ENCODE data around the gene LAMA2.

Gene LAMA2

DNA sequence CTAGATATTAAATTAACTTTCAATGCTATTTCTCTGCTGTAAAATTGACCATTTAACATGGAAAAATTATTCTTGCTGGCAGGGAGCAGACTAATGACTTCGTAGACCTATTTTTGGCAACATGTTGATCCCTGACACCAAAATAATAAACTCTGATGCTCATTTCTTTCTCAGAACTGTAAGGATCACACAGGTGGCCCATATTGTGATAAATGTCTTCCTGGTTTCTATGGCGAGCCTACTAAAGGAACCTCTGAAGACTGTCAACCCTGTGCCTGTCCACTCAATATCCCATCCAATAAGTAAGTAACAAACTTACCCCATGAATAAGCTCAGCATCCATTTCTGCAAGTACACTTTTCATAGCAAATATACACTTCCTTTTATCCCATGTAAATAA, 387.5 kb downstream of the LAMA2 start:
- no peak for DNase-seq (ENCODE audit: low spot score)

DNA sequence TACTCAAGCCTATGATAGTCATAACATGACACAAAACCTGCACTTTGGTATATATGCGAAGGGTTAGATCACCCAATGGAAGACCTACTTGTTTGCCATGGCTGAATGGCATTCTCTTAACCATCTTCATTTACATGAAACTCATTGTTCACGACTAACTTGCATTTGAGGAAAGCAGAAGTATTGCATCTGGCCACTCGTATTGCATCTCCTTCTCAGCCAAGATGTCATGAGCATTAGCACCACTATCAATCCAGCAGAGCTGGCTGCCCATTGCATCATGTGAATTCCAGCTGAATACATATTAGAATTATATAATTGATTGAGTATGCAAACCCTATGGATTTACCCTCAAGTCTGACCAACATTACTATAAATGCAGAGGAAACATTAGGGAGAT, 390.2 kb downstream of the LAMA2 start:
- no peak for DNase-seq (ENCODE audit: low spot score)

GRCh38 chr6:129276461-129276860, 393.5 kb downstream of the LAMA2 start:
- no peak for DNase-seq (ENCODE audit: low spot score)

DNA sequence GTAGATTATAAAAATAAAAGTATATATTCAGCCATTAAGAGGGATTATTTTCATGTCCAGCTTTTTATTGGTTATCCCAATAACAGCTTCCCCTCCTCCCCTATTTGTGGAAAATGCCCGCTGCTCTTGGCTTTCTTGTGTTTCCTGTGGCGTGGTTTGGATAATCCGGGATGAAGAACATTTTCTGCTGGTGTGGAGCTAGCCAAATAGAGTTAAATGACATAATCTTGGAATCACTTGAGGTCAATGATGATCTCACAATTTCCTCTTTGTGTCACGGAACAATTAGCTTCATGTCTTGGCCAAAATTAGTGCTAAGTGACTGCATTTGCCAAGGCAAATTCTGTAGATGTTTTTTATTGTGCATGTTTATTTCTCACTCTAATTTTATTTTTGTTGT, 394.0 kb downstream of the LAMA2 start:
- no peak for DNase-seq (ENCODE audit: low spot score)

DNA sequence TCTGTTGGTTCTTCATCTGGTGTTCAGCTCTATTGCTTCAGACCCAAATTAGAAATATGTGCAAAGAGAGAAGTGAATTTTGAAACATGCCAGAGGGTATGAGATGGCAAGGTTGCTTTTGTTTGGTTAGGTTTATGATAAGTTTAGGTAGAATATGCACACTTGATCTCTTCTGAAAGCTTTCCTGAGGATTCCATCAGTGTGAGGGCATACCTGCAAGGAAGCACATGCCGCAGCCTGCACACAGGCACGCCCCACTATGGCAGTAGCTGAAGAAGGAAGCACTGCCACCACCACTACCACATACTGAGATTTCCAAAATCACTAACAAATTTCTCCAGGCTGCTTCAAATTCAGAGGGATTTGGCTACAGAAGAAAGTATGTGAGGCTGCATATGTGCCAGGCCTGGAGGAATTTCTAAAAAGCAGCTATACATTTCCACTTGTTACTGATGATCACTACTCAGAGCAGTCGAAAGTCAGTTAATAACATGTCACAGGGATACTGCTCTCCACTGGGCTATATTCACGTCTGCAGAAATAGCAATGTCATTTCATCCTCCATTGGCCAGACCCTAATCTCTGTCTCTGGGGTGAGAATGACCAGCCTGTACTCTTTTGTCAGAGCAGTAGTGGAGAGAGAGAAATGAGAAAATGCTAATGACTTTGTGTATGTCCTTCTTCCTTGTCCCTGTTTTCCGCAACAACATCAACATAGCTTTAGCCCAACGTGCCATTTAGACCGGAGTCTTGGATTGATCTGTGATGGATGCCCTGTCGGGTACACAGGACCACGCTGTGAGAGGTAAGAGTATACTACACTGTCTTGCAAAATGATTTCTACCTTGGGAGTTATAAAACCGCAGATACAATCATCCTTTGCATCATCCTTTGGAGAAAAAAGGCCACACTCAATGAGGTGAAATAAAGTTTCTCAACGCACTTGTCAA, 396.7 kb downstream of the LAMA2 start:
- DNase-seq (ENCODE audit: low spot score) = no peak

DNA sequence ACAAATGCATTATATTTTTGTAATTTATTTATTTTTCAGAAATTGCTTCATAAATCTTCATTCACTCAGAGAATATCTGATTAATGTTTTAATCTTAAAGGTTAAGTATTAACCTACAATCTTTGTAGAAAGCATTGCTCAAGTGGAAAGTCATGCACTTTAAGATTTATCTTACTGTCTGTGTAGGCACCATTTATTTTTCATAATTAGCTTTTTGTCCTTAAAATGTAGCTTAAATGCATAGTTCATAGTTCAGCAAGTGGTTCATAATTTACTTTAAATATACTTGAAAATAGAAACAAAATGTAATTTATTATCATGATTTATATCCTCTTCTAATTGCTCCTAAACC, 397.3 kb downstream of the LAMA2 start:
- DNase-seq (ENCODE audit: low spot score) = no peak

GRCh38 chr6:129280749-129281148, 397.8 kb downstream of the LAMA2 start:
- DNase-seq (ENCODE audit: low spot score) = peak; percentile 11

GRCh38 chr6:129281168-129281796, 398.3 kb downstream of the LAMA2 start:
- DNase-seq (ENCODE audit: low spot score) = no peak

DNA sequence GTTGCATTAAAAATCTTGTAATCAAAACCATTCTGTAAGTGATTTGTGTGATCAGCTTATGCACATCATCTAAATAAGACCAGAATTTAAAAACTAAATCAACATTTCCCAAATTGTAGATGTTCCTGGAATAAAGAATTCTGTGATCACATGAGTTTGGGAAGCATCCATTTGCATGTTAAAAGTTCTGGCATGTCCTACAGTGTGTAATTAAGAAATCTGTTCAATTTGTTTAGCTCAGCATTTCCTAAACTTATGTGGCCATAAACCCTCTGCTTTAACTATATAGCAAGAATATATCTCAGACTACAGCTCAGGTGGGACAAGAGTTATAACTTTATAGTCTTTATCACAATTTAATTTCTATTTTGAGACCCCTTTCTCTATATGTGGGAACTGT, 399.1 kb downstream of the LAMA2 start:
- DNase-seq (ENCODE audit: low spot score) = no peak

DNA sequence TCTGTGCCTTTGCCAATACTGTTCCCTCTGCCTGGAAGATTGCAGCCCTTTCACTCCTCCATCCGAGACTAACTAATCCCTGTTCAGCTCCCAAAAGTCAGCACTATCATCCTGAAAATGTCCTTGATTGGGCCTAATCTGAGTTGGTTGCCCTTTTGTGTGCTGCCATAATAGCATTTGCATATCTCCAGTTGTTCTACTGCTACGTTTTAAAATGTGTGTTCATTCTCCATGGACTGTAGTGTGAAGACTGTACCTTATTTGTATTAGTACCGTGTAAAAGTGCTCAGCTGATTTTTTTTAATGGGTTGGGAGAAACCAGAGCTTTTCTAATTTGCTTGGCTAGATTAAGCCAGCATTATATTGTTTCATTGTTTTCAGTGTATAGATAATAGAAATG, 401.3 kb downstream of the LAMA2 start:
- no peak for DNase-seq (ENCODE audit: low spot score)

DNA sequence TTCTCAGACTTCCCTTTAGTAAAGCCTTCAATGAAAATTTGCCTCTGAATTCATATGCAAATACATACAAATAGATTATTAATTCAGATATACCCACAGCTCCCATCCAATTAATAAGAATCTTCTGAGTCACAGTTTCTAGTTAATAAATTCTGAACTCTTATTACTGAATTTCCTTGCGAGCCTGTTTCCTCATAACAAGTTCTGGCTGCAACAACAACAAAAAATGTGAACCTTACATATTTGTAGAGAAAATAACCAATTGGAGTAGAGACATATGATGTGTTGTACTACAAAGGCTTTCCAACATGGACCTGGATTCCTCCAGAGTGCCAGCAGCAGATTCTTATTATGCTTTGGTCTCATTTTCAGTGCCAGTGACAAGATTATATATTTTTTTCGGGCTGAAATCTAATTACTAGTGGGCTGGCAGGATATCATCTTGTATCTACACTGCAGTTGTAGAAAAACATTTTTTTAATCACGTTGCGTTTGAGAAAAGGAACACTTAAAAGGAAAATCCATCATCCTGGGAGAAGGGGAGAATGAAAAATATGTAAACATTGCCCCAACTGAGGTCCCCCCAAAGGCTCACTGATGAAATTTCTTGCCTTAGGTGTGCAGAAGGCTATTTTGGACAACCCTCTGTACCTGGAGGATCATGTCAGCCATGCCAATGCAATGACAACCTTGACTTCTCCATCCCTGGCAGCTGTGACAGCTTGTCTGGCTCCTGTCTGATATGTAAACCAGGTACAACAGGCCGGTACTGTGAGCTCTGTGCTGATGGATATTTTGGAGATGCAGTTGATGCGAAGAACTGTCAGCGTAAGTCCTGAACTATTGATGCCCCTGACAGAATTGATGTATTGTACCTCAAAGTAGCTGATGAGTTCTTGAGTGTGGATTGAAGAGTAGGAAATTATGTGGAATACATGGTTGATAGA, 404.6 kb downstream of the LAMA2 start:
- peak; percentile 13 for DNase-seq (ENCODE audit: low spot score)

DNA sequence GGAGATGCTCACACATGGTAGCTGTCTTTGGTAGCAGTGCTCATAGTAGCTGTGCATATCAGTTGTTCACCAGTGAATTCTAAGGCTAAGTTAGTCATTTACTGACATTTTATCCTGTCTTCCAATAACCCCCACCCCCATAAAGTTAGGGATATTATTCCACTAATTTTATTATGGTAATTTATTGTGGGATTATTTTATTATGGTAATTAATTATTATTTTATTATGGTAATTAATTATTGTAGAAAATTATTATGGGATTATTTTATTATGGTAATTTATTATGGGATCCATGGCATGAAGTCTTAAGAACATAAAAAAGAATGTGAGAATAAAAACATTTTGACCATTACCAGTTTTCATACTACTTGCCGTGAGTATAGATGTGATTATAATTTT, 406.5 kb downstream of the LAMA2 start:
- no peak for DNase-seq (ENCODE audit: low spot score)

DNA sequence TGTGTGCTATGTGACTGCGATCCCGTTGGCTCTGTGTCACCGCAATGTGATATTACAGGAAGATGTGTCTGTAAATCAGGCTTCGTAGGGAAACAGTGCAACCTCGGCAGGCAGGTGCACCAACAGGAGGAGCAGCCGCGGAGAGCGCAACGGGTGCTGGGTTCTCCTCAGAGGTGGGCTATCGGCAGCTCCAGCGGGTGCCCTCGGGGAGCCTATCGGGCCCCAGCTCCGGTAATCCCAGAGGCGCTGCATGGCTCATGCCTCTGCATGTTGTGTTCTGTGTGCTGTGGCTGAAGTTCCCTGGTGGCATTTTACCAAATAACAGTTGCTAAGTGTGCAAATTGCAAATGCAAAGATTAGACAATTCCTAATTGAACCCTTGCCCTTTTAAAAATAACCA, 409.9 kb downstream of the LAMA2 start:
- DNase-seq (ENCODE audit: low spot score) = no peak

DNA sequence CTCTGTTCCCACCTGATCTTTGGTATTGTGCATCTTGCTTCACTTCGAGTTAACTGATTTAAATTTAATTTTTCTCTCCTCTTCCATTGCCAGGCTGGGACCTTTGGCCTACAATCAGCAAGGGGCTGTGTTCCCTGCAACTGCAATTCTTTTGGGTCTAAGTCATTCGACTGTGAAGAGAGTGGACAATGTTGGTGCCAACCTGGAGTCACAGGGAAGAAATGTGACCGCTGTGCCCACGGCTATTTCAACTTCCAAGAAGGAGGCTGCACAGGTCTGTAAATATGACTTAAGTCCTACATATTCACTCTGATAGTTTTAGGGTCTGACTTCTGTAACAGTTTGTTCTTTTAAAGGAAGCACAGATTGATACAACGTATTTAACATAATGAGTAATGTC, 414.7 kb downstream of the LAMA2 start:
- peak; percentile 37 for DNase-seq (ENCODE audit: low spot score)

GRCh38 chr6:129302671-129303070, 419.7 kb downstream of the LAMA2 start:
- DNase-seq (ENCODE audit: low spot score) = no peak

GRCh38 chr6:129306826-129307225, 423.9 kb downstream of the LAMA2 start:
- no peak for DNase-seq (ENCODE audit: low spot score)

DNA sequence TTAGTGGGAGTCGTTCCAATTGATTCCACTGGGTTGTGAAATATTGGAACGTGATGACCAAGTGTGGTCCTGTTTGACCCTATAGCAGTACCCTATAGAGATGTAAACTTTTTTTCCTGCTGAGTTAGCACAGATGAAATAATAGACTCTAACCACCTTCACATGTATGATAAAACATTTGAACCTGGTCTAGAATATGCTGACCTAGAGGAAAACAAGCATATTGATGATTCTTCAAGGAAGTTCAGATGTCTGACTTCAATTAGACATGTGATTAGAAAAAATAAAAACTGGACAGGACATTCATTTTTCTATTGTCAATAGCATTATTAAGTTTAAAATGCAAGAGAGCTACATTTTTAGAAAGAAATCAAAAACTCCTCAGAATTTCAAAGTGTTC, 424.9 kb downstream of the LAMA2 start:
- no peak for DNase-seq (ENCODE audit: low spot score)

GRCh38 chr6:129309154-129309553, 426.2 kb downstream of the LAMA2 start:
- DNase-seq (ENCODE audit: low spot score) = no peak

GRCh38 chr6:129312880-129313279, 429.9 kb downstream of the LAMA2 start:
- peak; percentile 82 for DNase-seq (ENCODE audit: low spot score)

DNA sequence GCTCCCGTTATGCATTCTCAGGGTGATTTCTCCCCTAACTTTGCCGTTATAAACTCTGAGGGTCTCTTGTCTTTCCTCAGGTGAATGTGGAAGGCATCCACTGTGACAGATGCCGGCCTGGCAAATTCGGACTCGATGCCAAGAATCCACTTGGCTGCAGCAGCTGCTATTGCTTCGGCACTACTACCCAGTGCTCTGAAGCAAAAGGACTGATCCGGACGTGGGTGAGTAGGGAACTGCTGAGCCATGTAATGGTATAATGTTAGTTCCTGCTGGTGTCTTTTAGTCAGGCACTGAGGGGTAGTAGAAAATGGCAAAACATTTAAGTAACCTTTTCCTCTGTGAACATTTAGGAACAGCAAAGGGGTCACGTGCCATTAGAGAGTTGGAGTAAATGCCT, 431.6 kb downstream of the LAMA2 start:
- peak; percentile 72 for DNase-seq (ENCODE audit: low spot score)

- peak; percentile 59 for DNase-seq (ENCODE audit: low spot score)
Measured at GRCh38 chr6:129317931-129318820, 435.2 kb downstream of the LAMA2 start.

Data from kidney tubule cell (primary cell).